ENCODE results near the gene HSPA6.
"Not testable (repeated sequence)": the region's sequence is repeated elsewhere in the genome, so short reads cannot be mapped to it uniquely, and the experiment has no call there.

HSPA6 gene

DNA sequence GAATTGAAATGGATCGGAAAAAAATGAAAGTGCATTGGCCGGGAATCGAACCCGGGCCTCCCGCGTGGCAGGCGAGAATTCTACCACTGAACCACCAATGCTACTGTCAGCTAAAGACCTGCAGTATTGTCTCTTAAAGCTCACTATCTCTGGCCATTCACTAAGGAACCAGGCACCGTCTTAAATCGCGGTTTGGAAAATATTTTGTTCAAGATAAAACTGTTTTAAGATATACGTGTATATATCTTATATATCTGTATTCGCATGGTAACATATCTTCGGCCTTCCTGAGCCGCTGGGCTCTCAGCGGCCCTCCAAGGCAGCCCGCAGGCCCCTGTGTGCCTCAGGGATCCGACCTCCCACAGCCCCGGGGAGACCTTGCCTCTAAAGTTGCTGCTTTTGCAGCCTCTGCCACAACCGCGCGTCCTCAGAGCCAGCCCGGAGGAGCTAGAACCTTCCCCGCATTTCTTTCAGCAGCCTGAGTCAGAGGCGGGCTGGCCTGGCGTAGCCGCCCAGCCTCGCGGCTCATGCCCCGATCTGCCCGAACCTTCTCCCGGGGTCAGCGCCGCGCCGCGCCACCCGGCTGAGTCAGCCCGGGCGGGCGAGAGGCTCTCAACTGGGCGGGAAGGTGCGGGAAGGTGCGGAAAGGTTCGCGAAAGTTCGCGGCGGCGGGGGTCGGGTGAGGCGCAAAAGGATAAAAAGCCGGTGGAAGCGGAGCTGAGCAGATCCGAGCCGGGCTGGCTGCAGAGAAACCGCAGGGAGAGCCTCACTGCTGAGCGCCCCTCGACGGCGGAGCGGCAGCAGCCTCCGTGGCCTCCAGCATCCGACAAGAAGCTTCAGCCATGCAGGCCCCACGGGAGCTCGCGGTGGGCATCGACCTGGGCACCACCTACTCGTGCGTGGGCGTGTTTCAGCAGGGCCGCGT is at the start of gene HSPA6:
HSPA6 (plus strand) TSS at position 724 of the 925 bp plus-strand sequence; CDS start at position 843, 119 bp downstream.
- peak; percentile 63 for DNase-seq (ENCODE audit: low spot score)

DNA sequence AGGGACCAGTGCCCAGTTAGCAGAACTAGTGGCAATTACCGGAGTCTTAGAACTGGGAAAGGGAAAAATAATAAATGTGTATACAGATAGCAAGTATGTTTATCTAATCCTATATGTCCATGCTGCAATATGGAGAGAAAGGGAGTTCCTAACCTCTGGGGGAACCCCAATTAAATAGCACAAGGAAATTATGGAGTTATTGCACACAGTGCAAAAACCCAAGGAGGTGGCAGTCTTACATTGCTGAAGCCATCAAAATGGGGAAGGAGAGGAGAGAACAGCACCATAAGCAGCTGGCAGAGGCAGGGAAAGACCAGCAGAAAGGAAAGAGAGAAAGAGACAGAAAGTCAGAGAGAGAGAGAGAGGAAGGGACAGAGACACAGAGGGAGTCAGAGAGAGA is 46.6 kb upstream of the HSPA6 start:
- not testable (repeated sequence) for DNase-seq (ENCODE audit: low spot score)

DNA sequence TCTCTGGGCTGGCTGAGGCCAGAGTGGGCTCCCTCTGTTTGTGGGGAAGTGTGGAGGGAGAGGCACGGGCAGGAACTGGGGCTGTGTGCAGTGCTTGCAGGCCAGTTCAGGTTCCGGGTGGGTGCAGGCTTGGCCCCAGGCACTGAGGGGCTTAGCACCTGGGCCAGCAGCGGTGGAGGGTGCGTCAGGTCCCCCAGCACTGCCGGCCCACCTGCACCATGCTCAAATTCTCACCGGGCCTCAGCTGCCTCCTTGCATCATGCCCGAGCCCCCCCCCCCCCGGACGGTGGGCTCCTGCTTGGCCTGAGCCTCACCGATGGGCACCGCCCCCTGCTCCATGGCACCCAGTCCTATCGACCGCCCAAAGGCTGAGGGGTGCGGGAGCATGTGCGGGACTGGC is 45.4 kb upstream of the HSPA6 start:
- DNase-seq (ENCODE audit: low spot score) = no peak

DNA sequence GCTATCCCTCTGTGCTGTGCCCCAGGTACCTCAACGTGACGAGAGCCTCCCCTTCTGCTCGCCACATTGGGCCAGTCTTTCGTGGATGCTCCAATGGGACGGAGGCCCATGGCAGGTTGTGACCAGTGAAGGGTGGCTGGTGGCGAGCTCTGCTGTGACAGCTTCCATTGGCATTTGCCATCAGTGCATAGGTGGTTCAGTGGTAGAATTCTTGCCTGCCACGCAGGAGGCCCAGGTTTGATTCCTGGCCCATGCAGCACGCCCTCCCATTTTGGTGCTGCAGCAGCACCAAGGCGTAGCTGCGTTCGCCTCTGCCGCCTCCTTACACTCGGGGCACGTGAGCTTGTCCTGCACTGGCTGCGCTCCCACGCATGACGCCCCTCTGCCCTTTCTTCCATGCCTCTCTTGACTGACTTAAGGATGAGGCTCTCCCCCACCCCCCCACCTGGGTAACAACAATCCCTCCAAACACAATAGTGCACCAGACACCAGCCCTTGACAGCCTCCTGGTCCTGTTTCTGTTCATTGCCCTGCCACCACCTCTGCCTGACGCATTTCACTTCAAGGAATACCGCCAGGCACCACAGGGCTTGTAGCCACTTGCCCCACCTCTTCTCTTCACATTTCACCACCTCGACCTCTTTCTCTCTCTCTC is 43.8 kb upstream of the HSPA6 start:
- DNase-seq (ENCODE audit: low spot score) = no peak

DNA sequence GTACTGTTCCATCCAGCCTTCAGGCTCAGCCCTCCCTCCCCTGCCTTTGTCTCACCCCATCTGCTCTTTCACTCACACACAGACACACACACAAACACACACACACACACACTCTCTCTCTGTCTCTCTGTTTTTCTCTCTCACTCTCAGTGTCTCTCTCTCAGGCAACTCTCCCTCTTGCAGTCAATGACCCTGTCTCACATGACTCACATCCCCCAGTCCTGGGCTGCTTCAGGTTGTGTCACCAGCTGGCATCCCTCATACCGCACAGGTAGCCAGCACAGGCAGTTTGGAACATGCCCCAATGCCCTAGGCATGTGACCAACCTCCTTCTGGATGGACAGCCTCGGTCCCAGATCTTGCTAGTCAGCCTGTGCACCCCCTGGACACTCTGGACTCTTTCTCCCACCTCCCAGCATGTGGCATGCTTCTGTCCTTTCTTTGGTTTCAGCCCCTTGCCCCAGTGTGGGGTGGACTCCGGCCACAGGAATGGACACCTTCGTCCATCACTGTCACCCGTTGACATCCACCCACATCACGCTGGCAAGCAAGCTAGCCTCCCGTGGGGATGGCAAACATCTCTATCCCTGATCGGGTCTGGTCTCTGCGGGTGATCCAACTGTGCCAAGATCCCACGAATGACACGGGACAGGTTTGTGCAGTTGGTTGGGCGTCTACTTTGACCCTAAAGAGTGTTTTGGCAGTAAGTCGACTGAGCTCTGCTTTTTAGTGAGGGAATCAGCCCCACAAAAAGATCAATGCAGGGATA is 42.5 kb upstream of the HSPA6 start:
- peak; percentile 23 for DNase-seq (ENCODE audit: low spot score)

DNA sequence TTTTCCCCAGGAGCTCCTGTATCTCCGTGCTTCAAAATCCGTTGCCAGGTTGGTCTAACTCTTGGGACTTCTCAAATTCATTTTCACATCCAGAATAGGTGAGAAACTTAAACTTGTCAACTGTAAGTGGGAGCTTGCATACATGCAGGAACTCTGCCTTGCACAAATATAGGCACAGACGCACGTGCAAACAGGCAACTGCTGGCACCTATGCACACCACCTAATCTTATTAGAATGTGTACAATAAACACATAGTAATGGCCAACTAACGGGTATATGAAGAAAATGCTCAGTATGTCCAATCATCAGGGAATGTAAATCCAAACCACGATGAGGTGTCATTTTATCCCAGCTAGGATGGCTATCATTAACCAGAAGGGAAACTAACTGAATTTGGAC is 41.7 kb upstream of the HSPA6 start:
- DNase-seq (ENCODE audit: low spot score) = no peak

DNA sequence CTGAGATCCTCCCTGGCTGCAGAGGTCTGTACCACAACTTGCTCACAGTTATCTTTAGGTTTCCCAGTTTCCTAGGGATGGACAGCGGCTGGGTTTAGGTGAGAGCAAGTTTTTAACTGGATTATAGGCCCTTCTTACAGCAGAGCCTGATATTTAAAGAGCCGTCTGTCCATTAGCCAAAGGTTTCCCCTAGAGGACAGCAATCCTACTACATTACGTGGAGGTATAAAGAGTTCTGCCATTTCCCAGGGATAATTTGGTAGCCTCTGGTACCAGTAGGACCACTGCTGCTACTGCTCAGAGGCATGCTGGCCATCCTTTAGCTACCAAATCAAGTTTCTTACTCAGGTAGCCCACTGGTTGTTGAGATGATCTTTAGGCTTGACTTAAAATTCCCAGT is 41.0 kb upstream of the HSPA6 start:
- DNase-seq (ENCODE audit: low spot score) = no peak

DNA sequence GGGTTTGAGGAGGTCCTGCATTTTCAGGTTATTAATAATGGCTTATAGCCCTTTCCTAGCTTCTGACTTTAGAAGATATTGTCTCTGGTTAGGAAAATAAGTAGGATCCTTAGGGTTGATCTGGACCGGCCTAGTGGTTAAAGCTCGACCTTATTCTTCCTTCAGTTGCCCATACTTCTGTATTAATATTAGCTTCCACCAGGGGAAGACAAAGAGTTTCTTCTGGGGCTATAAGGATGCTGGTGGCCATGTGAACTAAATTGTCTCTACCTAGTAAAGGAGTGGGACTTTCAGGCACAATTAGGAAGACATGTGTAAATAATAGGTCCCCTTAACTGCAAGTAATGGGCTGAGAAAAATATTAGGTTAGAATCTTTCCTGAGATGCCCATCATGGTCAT is 39.7 kb upstream of the HSPA6 start:
- no peak for DNase-seq (ENCODE audit: low spot score)

DNA sequence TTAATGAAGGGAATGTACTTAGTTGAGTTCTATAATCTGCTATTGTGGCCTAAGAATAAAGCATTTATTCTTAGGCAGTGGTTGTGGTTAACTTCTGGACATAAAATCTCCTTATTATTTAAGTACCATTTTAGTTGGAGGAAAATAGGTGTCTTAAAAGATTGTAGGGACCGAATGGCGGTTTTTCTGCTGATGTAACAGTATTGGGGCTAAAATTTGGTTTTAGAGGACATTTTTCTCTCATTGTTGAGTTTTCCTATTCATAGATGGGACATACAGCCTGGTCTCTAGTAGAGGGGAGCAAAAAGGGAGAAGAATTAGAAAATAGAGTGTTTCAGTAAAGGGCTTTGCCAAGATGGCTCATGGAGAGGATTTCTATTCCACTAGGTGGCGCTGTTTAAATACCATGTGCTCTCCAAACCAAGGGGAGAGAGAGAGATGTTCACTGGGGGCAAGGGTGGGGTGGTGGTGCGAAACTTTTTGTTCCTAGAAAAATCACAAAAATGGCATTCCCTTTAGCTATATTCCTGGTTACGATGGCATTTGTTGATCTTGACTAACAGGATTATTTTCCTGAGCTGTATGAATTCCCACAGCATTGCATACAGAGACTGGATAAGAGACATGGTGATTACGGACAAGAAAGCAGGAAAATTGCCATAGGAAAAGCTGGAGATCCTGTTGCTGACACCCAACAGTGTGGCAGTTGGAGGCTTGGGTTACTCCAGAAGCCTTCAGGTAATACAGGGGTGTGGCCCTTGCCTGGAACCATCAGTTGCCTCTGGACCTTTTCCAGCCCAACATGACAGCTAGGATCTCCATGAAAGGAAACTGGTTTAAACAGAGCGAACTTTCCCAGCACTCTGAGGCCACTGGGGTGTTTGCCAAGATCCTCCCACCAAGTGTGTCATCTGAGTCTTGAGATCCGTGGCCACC is 37.3 kb upstream of the HSPA6 start:
- peak; percentile 32 for DNase-seq (ENCODE audit: low spot score)

DNA sequence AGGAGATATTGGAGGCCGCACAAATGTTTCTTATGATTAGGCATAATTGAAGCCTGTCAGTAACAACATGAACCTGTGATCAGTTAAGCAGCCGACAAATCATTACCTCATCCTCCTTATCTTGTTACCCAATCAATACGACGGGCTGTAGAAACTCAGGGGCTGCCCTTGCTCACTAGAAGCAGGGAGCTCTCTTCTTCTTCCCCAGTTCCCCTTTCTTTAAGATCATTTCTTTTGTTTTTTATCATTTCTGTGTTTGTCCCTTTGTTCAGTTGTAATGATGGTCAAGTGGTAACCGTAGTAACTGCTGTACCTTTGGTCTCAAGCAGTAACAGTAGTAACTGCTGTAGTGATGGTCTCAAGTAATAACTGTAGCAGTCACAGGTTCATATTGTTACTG is 32.9 kb upstream of the HSPA6 start:
- DNase-seq (ENCODE audit: low spot score) = no peak

DNA sequence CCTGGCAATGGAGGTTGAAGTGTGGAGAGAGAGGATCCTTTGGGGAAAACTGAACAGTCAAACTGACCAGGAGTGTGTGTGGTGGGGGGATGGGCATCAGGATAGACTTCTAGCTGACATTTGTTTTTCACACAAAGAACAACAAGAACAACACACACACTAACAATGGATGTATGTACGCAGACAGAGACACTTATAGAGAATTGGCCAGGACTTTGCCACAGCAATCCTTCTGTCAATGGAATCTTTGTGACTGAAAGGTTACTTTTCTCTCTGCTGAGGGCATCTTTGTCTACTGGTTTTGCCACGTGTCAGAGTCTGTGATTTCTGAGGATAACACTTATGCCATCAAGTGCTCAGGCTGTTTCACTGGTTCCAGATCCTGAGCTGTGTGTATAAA is 31.5 kb upstream of the HSPA6 start:
- no peak for DNase-seq (ENCODE audit: low spot score)

DNA sequence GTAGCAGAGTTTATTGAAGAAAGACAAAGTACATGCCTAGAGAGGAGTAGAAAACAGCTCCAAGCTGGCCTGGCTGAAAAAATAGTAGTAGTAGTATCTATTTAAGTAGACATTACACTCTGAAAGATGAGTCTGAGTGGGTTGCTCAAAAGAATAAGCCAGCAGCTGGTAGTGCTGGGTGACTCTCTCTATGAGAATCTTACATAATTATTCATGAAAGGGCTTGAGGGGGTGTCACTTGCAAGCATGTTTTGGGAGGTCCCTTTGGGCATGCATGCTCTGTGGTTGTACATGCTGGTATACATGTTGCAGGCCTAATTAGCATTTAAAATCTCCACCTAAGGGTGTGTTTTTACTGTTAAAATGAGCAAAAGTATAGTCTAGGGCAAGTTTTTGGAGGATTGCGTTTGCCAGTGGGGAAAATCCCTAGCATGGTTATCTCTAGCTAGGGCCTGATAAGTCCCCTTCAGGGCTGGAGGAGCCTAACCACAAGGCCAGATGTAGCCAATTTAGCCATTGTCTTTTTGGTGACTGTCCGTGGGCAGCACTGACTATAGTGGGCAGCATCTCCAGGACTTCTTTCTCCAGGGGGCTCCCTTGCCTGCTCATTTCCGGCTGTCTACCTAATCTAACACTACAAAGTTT is 30.1 kb upstream of the HSPA6 start:
- DNase-seq (ENCODE audit: low spot score) = no peak

DNA sequence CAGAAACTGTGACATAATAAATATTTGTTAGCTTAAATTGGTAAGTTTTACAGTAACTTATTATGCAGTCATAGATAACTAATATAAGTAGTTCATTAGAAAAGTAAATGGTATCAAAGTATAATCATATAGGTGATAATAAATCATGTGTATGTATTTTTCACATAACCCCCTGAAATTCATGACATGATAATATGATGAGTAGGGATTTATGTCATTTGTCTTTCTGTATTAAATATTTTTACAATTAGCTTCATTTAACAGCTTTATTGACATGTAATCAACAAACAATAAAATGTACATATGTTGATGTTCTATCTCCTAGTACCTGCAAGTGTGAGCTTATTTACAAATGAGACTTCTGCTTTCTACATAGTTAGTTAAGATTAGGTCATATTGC is 28.9 kb upstream of the HSPA6 start:
- no peak for DNase-seq (ENCODE audit: low spot score)

DNA sequence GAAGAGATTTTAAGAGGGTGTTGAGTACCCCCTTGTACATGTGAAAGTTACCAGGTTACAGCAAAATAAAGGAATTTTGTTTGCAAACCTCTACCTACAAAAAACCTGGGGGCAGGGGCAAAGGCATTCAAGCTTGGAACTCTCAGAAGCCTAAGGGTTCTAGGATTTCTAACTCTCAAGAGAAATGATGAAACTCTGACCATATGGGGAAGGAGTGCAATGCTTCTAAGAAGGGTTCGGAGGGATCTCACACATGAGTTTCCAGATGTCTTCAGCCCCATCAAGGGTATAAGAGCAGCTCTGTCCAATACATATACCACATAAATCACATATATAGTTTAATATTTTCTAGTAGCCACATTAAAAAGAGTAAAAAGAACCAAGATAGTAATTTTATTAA is 26.4 kb upstream of the HSPA6 start:
- no peak for DNase-seq (ENCODE audit: low spot score)

DNA sequence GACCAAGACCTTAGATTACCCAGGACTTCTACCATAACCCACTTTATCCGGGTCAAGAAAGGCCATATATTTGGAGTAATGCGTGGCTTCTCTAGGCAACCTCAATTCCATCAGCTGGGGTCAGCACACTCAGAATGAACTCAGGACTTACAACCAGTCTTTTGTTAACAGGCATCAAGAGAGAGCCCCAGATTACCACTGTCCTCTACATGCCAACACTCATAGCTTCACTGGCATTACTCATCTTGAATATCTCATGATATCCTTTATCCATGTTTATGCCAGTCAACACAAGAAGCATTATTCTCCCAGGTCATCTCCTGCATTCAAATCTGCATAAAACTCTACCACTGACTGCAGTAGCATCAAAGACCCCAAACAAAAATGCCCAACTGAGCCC is 25.7 kb upstream of the HSPA6 start:
- no peak for DNase-seq (ENCODE audit: low spot score)

DNA sequence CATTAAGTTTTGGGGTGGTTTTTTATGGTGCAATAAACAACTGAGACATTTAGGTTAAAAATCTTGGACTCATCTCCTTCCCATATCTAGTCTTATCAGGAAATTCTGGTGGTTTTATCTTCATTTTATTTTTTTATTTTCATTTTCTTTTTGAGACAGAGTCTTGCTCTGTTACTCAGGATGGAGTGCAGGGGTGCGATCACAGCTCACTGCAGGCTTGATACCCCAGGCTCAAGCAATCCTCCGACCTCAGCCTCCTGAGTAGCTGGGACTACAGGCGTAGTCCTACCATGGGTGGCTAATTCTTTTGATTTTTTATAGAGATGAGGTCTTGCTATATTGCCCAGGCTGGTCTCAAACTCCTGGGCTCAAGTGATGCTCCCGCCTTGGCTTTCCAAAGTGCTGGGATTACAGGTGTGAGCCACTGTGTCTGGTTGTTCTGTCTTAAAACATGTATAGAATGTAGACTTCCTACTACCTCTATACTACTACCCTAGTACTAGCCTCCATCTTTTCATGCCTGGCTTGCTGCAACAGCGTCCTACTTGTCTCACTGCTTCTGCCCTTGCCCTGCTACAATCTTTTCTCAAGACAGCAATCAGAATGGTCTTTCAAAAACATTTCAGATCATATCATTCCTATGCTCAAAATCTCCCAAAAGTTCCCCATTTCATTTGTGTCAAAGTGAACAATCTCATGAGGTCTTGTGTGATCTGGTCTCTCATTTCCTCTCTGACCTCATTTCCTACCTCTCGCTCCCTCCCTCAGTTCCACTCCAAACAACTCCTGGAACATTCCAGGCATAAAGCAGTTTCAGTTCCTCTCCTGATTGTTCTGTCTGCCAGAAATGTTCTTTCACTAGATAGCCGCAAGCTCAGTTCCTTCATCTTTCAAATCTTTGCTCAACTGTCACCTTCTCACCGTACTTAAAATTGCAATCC is 25.0 kb upstream of the HSPA6 start:
- no peak for DNase-seq (ENCODE audit: low spot score)

DNA sequence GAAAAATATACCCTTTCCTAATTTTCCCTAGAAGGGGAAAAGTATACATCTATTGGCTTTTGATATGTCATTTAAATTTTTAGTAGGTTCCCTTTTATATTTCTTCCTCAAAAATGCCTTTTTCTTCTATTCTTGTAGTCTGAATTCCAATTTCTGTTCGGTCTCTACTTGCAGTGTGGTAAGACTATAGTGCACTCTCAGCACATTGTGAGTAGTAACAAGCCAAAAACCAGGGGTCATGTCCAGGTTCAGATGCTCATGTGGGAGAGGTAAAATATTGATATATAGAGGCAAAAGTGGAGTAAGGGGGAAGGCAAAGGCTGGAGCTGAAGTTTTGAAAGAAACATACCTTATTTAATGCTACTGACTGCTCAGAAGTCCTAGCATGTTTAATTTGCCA is 23.1 kb upstream of the HSPA6 start:
- DNase-seq (ENCODE audit: low spot score) = no peak

DNA sequence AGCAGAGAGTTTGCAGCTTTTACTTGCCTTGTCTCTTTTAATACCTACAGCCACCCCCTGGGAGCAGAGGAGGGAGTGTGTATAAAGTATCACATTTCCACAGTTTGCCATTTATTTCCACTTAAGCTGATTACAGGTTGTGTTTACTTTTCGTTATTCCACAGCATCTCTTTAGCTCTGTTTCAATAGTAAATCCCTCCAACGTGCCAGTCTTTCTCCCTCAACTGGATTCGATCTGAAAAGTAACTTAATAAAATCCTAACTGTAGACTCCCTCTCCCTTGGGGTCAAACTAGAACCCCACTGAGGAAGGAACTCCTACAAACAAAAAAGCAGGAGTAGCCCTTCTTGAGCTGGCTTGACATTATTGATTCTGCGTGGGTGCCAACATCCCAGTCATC is 22.2 kb upstream of the HSPA6 start:
- DNase-seq (ENCODE audit: low spot score) = no peak

DNA sequence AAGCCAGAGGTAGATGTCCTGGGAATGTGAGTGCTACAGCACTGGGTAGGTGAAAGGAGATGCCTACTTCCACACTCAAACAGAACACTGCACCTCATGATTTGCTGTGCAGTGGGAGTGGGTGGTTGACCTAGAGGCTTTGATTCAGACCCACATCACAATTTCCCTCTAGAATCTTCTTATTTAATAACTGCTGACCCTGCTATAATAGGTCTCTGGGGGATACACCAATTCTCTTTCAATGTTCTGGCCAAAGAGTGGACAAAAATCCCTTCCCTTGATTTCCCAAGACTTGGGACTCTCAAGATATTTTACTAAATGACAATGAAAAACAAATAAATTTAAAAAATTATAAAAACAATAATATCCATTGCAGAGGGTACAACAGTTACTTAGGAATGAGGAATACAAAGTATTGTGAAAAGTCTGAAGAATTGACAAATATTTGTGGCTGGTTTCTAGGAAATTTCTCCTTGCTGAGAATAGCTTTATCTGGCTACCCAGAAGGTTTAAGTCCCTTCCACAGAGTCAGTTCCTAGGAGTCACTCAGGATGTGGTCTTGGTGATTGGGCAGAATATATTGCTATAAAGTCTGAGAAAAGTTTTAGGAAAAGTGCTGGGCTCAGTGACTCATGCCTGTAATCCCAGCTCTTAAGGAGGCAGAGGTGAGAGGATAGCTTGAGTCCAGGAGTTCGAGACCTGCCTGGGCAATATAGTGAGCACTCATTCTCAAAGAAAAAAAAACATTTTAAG is 21.5 kb upstream of the HSPA6 start:
- no peak for DNase-seq (ENCODE audit: low spot score)

Measured in SW480 (cell line).